ENCODE measurements around the gene CTSZ. TPM values are rescaled to one million over a fixed set of nuclear protein-coding genes. Genes with fewer than 3 reads are reported as not detected.
"Not testable (repeated sequence)": the region's sequence is repeated elsewhere in the genome, so short reads cannot be mapped to it uniquely, and the experiment has no call there.

Gene CTSZ
- total RNA-seq, 1 donor from 2014 or later: 90.7 TPM

- DNase-seq: no peak
Observed at GRCh38 chr20:59013031-59013951, 6.2 kb upstream of the CTSZ start.

- DNase-seq: not testable (repeated sequence)
Observed at GRCh38 chr20:59011874-59012157, 4.8 kb upstream of the CTSZ start.

GRCh38 chr20:59010995-59011873 is 4.2 kb upstream of the CTSZ start:
- peak; percentile 24 for DNase-seq

- DNase-seq: no peak
Observed at GRCh38 chr20:59010321-59010994, 3.4 kb upstream of the CTSZ start.

GRCh38 chr20:59008715-59009336 is 1.8 kb upstream of the CTSZ start:
- DNase-seq: no peak

- peak; percentile 19 for DNase-seq
Observed at GRCh38 chr20:59007665-59008511, 834 bp upstream of the CTSZ start.

GRCh38 chr20:59006167-59006863 is 739 bp downstream of the CTSZ start:
- DNase-seq: no peak

GRCh38 chr20:59005523-59006166 is 1.4 kb downstream of the CTSZ start:
- no peak for DNase-seq

GRCh38 chr20:59004763-59005522 is 2.1 kb downstream of the CTSZ start:
- peak; percentile 28 for DNase-seq

GRCh38 chr20:59004493-59004762 is 2.6 kb downstream of the CTSZ start:
- no peak for DNase-seq

GRCh38 chr20:59003836-59004492 is 3.1 kb downstream of the CTSZ start:
- DNase-seq: no peak

- DNase-seq: no peak
Observed at GRCh38 chr20:59002874-59003399, 4.1 kb downstream of the CTSZ start.

GRCh38 chr20:59002388-59002787 is 4.7 kb downstream of the CTSZ start:
- no peak for DNase-seq

- DNase-seq: no peak
Observed at GRCh38 chr20:59001449-59002171, 5.4 kb downstream of the CTSZ start.

GRCh38 chr20:59001068-59001448 is 6.0 kb downstream of the CTSZ start:
- DNase-seq: no peak

GRCh38 chr20:59000326-59000725 is 6.7 kb downstream of the CTSZ start:
- no peak for DNase-seq

GRCh38 chr20:58998656-58999055 is 8.4 kb downstream of the CTSZ start:
- DNase-seq: no peak

GRCh38 chr20:58997141-58997770 is 9.8 kb downstream of the CTSZ start:
- no peak for DNase-seq

Data from tongue (tissue), 2 donors.